GM12878 (cell line): ENCODE results near the gene VSTM4. TPM values are rescaled to one million over a fixed set of nuclear protein-coding genes. Genes with fewer than 3 reads are reported as not detected.

ENCODE experiments used
- BHLHE40 ChIP-seq, 2 experiments: fragments of 450-650 bp in 1 of 2; IDR thresholded peaks; 2 replicates each; pipeline ENCODE4 v1.6.1; 2011 to 2017; ENCODE audit warnings: low read depth in 2 of 2, borderline replicate concordance in 1 of 2, improper control_type of control experiment in 1 of 2, low read length in 1 of 2, mild to moderate bottlenecking in 1 of 2
- CBFB ChIP-seq: IDR thresholded peaks from 2 replicates; pipeline ENCODE4 v1.6.1; 2016; ENCODE audit warnings: antibody characterized with exemption, low read depth
- CREM ChIP-seq: IDR thresholded peaks from 2 replicates; pipeline ENCODE4 v1.6.1; 2014; ENCODE audit warnings: antibody characterized with exemption, low read depth
- GATAD2B ChIP-seq: fragments of 450-650 bp; conservative IDR thresholded peaks from 2 replicates; pipeline ENCODE4 v1.6.1; 2017; ENCODE audit warnings: low read depth, mild to moderate bottlenecking, moderate library complexity
- HCFC1 ChIP-seq: fragments of 150-350 bp; IDR thresholded peaks from 2 replicates; pipeline ENCODE4 v1.6.1; 2014; ENCODE audit warnings: low read length
- SIN3A ChIP-seq: IDR thresholded peaks from 2 replicates; pipeline ENCODE4 v1.6.1; 2012; ENCODE audit warnings: low read depth, low read length, improper control_type of control experiment
- SREBF1 ChIP-seq: IDR thresholded peaks from 2 replicates; pipeline ENCODE4 v1.6.1; 2012; ENCODE audit warnings: mild to moderate bottlenecking, low read length
- TARDBP ChIP-seq: IDR thresholded peaks from 2 replicates; pipeline ENCODE4 v1.6.1; 2016; ENCODE audit warnings: borderline replicate concordance
- YBX1 ChIP-seq: fragments of 450-650 bp; IDR thresholded peaks from 2 replicates; pipeline ENCODE4 v1.6.1; 2016; ENCODE audit warnings: antibody characterized with exemption
- YY1 ChIP-seq: IDR thresholded peaks from 2 replicates; pipeline ENCODE4 v1.6.1; 2011; ENCODE audit warnings: low read depth, mild to moderate bottlenecking, low read length
- ZNF24 ChIP-seq: fragments of 450-650 bp; IDR thresholded peaks from 2 replicates; pipeline ENCODE4 v1.6.1; 2017; ENCODE audit warnings: antibody characterized with exemption, mild to moderate bottlenecking
- polyA plus RNA-seq, 11 experiments: library from polyadenylated mRNA; depleted of rRNA in 4 of 11; unstranded in 6 of 11; stranded (reverse) in 5 of 11; fragments of >200 nt; fragmentation: Nextera tagmentation in 4 of 11; fragmentation: Illumina TruSeq in 1 of 11; extraction: Ambion mirVana in 4 of 11; extraction: Trizol in 1 of 11; gene quantifications; 1 replicate in 1 of 11; 2 replicates in 10 of 11; pipeline versions ENCODE4 v1.2.1 to v1.2.3, GENCODE V29; 2011 to 2016; ENCODE audit warnings: inconsistent platforms in 2 of 11, missing spikeins in 2 of 11, low read depth in 1 of 11
- total RNA-seq, 4 experiments: library from RNA; depleted of rRNA in 3 of 4; stranded (reverse); fragments of >200 nt in 3 of 4; fragmentation: Illumina TruSeq in 1 of 4; extraction: Trizol in 1 of 4; gene quantifications; 2 replicates each; pipeline versions ENCODE4 v1.2.1 to v1.2.3, GENCODE V29; 2013 to 2021
- TF ChIP-seq, protein P1 (sequence below), 3 experiments: IDR thresholded peaks in 2 of 3; conservative IDR thresholded peaks in 1 of 3; 2 replicates each; pipeline ENCODE4 v1.5.1; 2011; ENCODE audit warnings: low read depth in 3 of 3, low read length in 3 of 3, mild to moderate bottlenecking in 3 of 3, control low read depth in 2 of 3, moderate library complexity in 2 of 3, inconsistent platforms in 1 of 3, mixed read lengths in 1 of 3; ENCODE audit not compliant: control insufficient read depth in 2 of 3, insufficient read depth in 1 of 3; ENCODE audit errors: extremely low read depth in 1 of 3
- TF ChIP-seq, protein P2 (sequence below): fragments of 450-650 bp; IDR thresholded peaks from 2 replicates; pipeline ENCODE4 v1.6.1; 2014; ENCODE audit warnings: mild to moderate bottlenecking

Gene VSTM4
- total and polyA plus RNA-seq, 10 of the 15 experiments (the other 5 are each of a cell fraction or from before 2014, with no cell fraction given): 0.01 to 0.14 (median 0.02) TPM; not detected in 7

DNA sequence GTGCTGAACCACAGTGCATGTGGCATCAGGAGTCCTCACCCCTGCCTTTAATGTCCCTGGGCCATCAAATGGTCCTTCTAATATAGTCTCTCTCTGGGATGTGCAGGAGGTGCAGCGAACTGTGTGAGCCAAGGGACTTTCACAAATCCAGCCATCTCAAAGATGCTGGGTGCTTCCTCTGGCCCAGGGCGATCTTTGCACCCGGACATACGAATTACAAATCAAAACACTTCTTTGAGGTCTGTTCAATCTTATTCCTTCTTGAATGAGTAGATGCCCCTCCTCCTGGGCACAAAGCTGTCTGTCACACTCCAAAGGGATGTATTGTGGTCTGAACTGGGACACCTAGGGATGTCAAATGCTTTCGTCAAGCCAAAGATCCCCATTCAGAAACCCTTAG is 60.6 kb downstream of the VSTM4 start (continued):
- TF ChIP-seq, protein P1, sequence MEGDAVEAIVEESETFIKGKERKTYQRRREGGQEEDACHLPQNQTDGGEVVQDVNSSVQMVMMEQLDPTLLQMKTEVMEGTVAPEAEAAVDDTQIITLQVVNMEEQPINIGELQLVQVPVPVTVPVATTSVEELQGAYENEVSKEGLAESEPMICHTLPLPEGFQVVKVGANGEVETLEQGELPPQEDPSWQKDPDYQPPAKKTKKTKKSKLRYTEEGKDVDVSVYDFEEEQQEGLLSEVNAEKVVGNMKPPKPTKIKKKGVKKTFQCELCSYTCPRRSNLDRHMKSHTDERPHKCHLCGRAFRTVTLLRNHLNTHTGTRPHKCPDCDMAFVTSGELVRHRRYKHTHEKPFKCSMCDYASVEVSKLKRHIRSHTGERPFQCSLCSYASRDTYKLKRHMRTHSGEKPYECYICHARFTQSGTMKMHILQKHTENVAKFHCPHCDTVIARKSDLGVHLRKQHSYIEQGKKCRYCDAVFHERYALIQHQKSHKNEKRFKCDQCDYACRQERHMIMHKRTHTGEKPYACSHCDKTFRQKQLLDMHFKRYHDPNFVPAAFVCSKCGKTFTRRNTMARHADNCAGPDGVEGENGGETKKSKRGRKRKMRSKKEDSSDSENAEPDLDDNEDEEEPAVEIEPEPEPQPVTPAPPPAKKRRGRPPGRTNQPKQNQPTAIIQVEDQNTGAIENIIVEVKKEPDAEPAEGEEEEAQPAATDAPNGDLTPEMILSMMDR (IDR thresholded peaks at IDR 0.05 in 2 of 3, conservative IDR thresholded peaks at IDR 0.05 in 1 of 3; ENCODE audit: control insufficient read depth in 2 of 3, extremely low read depth in 1 of 3, insufficient read depth in 1 of 3, low read depth in 3 of 3, low read length in 3 of 3): no peak
- no peak for TF ChIP-seq ZNF24
- TF ChIP-seq CREM: no peak
- TF ChIP-seq, protein P2, sequence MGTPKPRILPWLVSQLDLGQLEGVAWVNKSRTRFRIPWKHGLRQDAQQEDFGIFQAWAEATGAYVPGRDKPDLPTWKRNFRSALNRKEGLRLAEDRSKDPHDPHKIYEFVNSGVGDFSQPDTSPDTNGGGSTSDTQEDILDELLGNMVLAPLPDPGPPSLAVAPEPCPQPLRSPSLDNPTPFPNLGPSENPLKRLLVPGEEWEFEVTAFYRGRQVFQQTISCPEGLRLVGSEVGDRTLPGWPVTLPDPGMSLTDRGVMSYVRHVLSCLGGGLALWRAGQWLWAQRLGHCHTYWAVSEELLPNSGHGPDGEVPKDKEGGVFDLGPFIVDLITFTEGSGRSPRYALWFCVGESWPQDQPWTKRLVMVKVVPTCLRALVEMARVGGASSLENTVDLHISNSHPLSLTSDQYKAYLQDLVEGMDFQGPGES: no peak
- no peak for TF ChIP-seq HCFC1
- TF ChIP-seq BHLHE40 (IDR thresholded peaks at IDR 0.05; ENCODE audit: borderline replicate concordance in 1 of 2, low read depth in 2 of 2, low read length in 1 of 2): no peak
- no peak for TF ChIP-seq YY1
- no peak for TF ChIP-seq SIN3A
- no peak for TF ChIP-seq CBFB
- no peak for TF ChIP-seq GATAD2B
- TF ChIP-seq YBX1: no peak
- no peak for TF ChIP-seq TARDBP
- TF ChIP-seq SREBF1: no peak
